HEK293 (cell line): ENCODE results near the gene STRBP.

Experiments
- GLIS1 ChIP-seq: fragments of 450-650 bp; formaldehyde crosslinking; IDR thresholded peaks from 2 replicates; pipeline ENCODE4 v1.5.1; 2016; ENCODE audit warnings: missing biosample characterization, missing genetic modification characterization
- REST ChIP-seq: fragments of 450-650 bp; formaldehyde crosslinking; IDR thresholded peaks from 2 replicates; pipeline ENCODE4 v1.5.1; 2016; ENCODE audit warnings: missing biosample characterization, missing genetic modification characterization
- TRIM28 ChIP-seq: IDR thresholded peaks from 2 replicates; pipeline ENCODE4 v1.6.1; 2011; ENCODE audit warnings: low read length, control low read depth, borderline replicate concordance
- ZBTB8A ChIP-seq: fragments of 450-650 bp; formaldehyde crosslinking; IDR thresholded peaks from 2 replicates; pipeline ENCODE4 v1.5.1; 2016; ENCODE audit warnings: missing biosample characterization, missing genetic modification characterization
- ZNF121 ChIP-seq: fragments of 450-650 bp; formaldehyde crosslinking; IDR thresholded peaks from 2 replicates; pipeline ENCODE4 v1.5.1; 2016; ENCODE audit warnings: missing biosample characterization, missing genetic modification characterization
- ZNF239 ChIP-seq: fragments of 450-650 bp; formaldehyde crosslinking; IDR thresholded peaks from 2 replicates; pipeline ENCODE4 v1.5.1; 2016; ENCODE audit warnings: missing biosample characterization, missing genetic modification characterization
- ZNF292 ChIP-seq: fragments of 450-650 bp; formaldehyde crosslinking; IDR thresholded peaks from 2 replicates; pipeline ENCODE4 v1.5.1; 2016; ENCODE audit warnings: low read depth, missing biosample characterization, missing genetic modification characterization, borderline replicate concordance
- ZNF423 ChIP-seq: fragments of 450-650 bp; formaldehyde crosslinking; IDR thresholded peaks from 2 replicates; pipeline ENCODE4 v1.5.1; 2016; ENCODE audit warnings: missing biosample characterization, missing genetic modification characterization
- ZNF426 ChIP-seq: fragments of 450-650 bp; formaldehyde crosslinking; IDR thresholded peaks from 2 replicates; pipeline ENCODE4 v1.5.1; 2017; ENCODE audit warnings: missing biosample characterization, missing genetic modification characterization, mild to moderate bottlenecking, inconsistent platforms, moderate library complexity
- ZNF677 ChIP-seq: fragments of 450-650 bp; IDR thresholded peaks from 2 replicates; pipeline ENCODE4 v1.5.0; 2018; ENCODE audit warnings: missing biosample characterization, mild to moderate bottlenecking, missing genetic modification characterization, moderate library complexity
- ZNF704 ChIP-seq: fragments of 450-650 bp; formaldehyde crosslinking; IDR thresholded peaks from 2 replicates; pipeline ENCODE4 v1.5.1; 2016; ENCODE audit warnings: missing biosample characterization, missing genetic modification characterization
- TF ChIP-seq, protein P1 (sequence below): fragments of 450-650 bp; formaldehyde crosslinking; IDR thresholded peaks from 2 replicates; pipeline ENCODE4 v1.5.1; 2016; ENCODE audit warnings: missing biosample characterization, missing genetic modification characterization
- TF ChIP-seq, protein P2 (sequence below): fragments of 450-650 bp; formaldehyde crosslinking; IDR thresholded peaks from 2 replicates; pipeline ENCODE4 v1.5.1; 2016; ENCODE audit warnings: missing biosample characterization, missing genetic modification characterization

- TF ChIP-seq, protein P1, sequence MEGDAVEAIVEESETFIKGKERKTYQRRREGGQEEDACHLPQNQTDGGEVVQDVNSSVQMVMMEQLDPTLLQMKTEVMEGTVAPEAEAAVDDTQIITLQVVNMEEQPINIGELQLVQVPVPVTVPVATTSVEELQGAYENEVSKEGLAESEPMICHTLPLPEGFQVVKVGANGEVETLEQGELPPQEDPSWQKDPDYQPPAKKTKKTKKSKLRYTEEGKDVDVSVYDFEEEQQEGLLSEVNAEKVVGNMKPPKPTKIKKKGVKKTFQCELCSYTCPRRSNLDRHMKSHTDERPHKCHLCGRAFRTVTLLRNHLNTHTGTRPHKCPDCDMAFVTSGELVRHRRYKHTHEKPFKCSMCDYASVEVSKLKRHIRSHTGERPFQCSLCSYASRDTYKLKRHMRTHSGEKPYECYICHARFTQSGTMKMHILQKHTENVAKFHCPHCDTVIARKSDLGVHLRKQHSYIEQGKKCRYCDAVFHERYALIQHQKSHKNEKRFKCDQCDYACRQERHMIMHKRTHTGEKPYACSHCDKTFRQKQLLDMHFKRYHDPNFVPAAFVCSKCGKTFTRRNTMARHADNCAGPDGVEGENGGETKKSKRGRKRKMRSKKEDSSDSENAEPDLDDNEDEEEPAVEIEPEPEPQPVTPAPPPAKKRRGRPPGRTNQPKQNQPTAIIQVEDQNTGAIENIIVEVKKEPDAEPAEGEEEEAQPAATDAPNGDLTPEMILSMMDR: no peak
- TF ChIP-seq ZNF121 (tag by site-specific recombination): no peak
- no peak for TF ChIP-seq ZNF426 (tag by site-specific recombination)
- TF ChIP-seq ZNF239 (tag by site-specific recombination): no peak
- TF ChIP-seq, protein P2, sequence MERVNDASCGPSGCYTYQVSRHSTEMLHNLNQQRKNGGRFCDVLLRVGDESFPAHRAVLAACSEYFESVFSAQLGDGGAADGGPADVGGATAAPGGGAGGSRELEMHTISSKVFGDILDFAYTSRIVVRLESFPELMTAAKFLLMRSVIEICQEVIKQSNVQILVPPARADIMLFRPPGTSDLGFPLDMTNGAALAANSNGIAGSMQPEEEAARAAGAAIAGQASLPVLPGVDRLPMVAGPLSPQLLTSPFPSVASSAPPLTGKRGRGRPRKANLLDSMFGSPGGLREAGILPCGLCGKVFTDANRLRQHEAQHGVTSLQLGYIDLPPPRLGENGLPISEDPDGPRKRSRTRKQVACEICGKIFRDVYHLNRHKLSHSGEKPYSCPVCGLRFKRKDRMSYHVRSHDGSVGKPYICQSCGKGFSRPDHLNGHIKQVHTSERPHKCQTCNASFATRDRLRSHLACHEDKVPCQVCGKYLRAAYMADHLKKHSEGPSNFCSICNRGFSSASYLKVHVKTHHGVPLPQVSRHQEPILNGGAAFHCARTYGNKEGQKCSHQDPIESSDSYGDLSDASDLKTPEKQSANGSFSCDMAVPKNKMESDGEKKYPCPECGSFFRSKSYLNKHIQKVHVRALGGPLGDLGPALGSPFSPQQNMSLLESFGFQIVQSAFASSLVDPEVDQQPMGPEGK (tag by site-specific recombination): no peak
- no peak for TF ChIP-seq REST (tag by site-specific recombination)
- no peak for TF ChIP-seq GLIS1 (tag by site-specific recombination)
- no peak for TF ChIP-seq ZNF704 (tag by site-specific recombination)
- no peak for TF ChIP-seq ZBTB8A (tag by site-specific recombination)
- TF ChIP-seq ZNF292 (tag by site-specific recombination): no peak
- TF ChIP-seq ZNF677 (tag by site-specific recombination): no peak
- no peak for TF ChIP-seq ZNF423 (tag by site-specific recombination)
- TF ChIP-seq TRIM28: no peak
Measured at GRCh38 chr9:123246534-123246933, 21.9 kb downstream of the STRBP start.
